H9 (cell line): Measurements from ENCODE around the gene KIZ. TPM values are rescaled to one million over a fixed set of nuclear protein-coding genes. Genes with fewer than 3 reads are reported as not detected.

Experiments used
- DNase-seq: peaks from one replicate; pipeline ENCODE4 v3.0.0-alpha.2; 2017
- H2AFZ ChIP-seq: one replicate; pipeline ENCODE4 v1.6.1; 2013; ENCODE audit warnings: mild to moderate bottlenecking, low read length, control low read depth, moderate library complexity
- H2AK5ac ChIP-seq: 2 replicates; pipeline ENCODE4 v1.6.1; 2013; ENCODE audit warnings: low read length, control low read depth, mixed read lengths; ENCODE audit not compliant: insufficient read length
- H2BK120ac ChIP-seq: one replicate; pipeline ENCODE4 v1.6.1; 2013; ENCODE audit warnings: low read depth, mild to moderate bottlenecking, low read length, control low read depth, inconsistent platforms; ENCODE audit not compliant: poor library complexity, severe bottlenecking
- H2BK12ac ChIP-seq: 2 replicates; pipeline ENCODE4 v1.6.1; 2013; ENCODE audit warnings: low read length, control low read depth, mixed read lengths, low read depth; ENCODE audit not compliant: insufficient read length
- H2BK15ac ChIP-seq: 2 replicates; pipeline ENCODE4 v1.6.1; 2013; ENCODE audit warnings: low read depth, low read length, control low read depth
- H2BK20ac ChIP-seq: one replicate; pipeline ENCODE4 v1.6.1; 2013; ENCODE audit warnings: low read depth, mild to moderate bottlenecking, low read length, control low read depth, inconsistent platforms; ENCODE audit not compliant: poor library complexity, severe bottlenecking
- H2BK5ac ChIP-seq: 2 replicates; pipeline ENCODE4 v1.6.1; 2013; ENCODE audit warnings: low read length, control low read depth, mixed read lengths; ENCODE audit not compliant: insufficient read length
- H3K14ac ChIP-seq: 2 replicates; pipeline ENCODE4 v1.6.1; 2013; ENCODE audit warnings: low read length, control low read depth; ENCODE audit not compliant: insufficient read depth
- H3K18ac ChIP-seq: 2 replicates; pipeline ENCODE4 v1.6.1; 2013; ENCODE audit warnings: low read depth, mild to moderate bottlenecking, mixed read lengths, low read length, control low read depth; ENCODE audit not compliant: insufficient read length
- H3K23ac ChIP-seq: 2 replicates; pipeline ENCODE4 v1.6.1; 2013; ENCODE audit warnings: low read length, control low read depth, mixed read lengths, low read depth; ENCODE audit not compliant: insufficient read length
- H3K23me2 ChIP-seq: 2 replicates; pipeline ENCODE4 v1.6.1; 2013; ENCODE audit warnings: low read depth, mild to moderate bottlenecking, mixed read lengths, low read length, control low read depth; ENCODE audit not compliant: insufficient read length, poor library complexity, severe bottlenecking
- H3K27ac ChIP-seq: 2 replicates; pipeline ENCODE4 v1.5.1; 2013; ENCODE audit warnings: low read length, control low read depth, mixed read lengths, low read depth; ENCODE audit not compliant: insufficient read length
- H3K27me3 ChIP-seq: 2 replicates; pipeline ENCODE4 v1.6.1; 2013; ENCODE audit warnings: low read length, control low read depth, inconsistent platforms; ENCODE audit not compliant: insufficient read depth
- H3K4ac ChIP-seq: 2 replicates; pipeline ENCODE4 v1.6.1; 2013; ENCODE audit warnings: low read depth, mild to moderate bottlenecking, control low read depth, inconsistent platforms, low read length, moderate library complexity
- H3K4me1 ChIP-seq: 2 replicates; pipeline ENCODE4 v1.6.1; 2013; ENCODE audit warnings: low read length, control low read depth, inconsistent platforms; ENCODE audit not compliant: insufficient read depth
- H3K4me2 ChIP-seq: 2 replicates; pipeline ENCODE4 v1.6.1; 2013; ENCODE audit warnings: low read length, control low read depth, mixed read lengths; ENCODE audit not compliant: insufficient read length, insufficient read depth
- H3K56ac ChIP-seq: 2 replicates; pipeline ENCODE4 v1.6.1; 2013; ENCODE audit warnings: low read depth, mild to moderate bottlenecking, mixed read lengths, low read length, control low read depth; ENCODE audit not compliant: insufficient read length
- H3K79me1 ChIP-seq: 2 replicates; pipeline ENCODE4 v1.6.1; 2013; ENCODE audit warnings: low read depth, mild to moderate bottlenecking, moderate library complexity, low read length, control low read depth, inconsistent platforms; ENCODE audit not compliant: insufficient read depth, poor library complexity, severe bottlenecking
- H3K79me2 ChIP-seq: 2 replicates; pipeline ENCODE4 v1.6.1; 2013; ENCODE audit warnings: low read length, control low read depth, inconsistent platforms; ENCODE audit not compliant: insufficient read depth
- H3K9ac ChIP-seq: 2 replicates; pipeline ENCODE4 v1.6.1; 2013; ENCODE audit warnings: low read length, control low read depth, mixed read lengths; ENCODE audit not compliant: insufficient read length; ENCODE audit errors: extremely low read depth
- H3K9me3 ChIP-seq: one replicate; pipeline ENCODE4 v1.6.1; 2013; ENCODE audit warnings: low read depth, low read length, inconsistent platforms; ENCODE audit not compliant: control insufficient read depth
- H3T11ph ChIP-seq: one replicate; pipeline ENCODE4 v1.6.1; 2013; ENCODE audit warnings: mild to moderate bottlenecking, low read length, control low read depth, inconsistent platforms
- H4K20me1 ChIP-seq: one replicate; pipeline ENCODE4 v1.6.1; 2013; ENCODE audit not compliant: control insufficient read depth, insufficient read length, insufficient read depth
- H4K5ac ChIP-seq: 2 replicates; pipeline ENCODE4 v1.6.1; 2013; ENCODE audit warnings: low read depth, mild to moderate bottlenecking, mixed read lengths, low read length, control low read depth; ENCODE audit not compliant: insufficient read length
- H4K8ac ChIP-seq: replicated peaks from 2 replicates; pipeline ENCODE4 v1.6.1; 2013; ENCODE audit warnings: low read length, control low read depth, mixed read lengths, low read depth; ENCODE audit not compliant: insufficient read length
- H4K91ac ChIP-seq: 2 replicates; pipeline ENCODE4 v1.6.1; 2013; ENCODE audit warnings: low read depth, mild to moderate bottlenecking, moderate library complexity, mixed read lengths, low read length, control low read depth; ENCODE audit not compliant: insufficient read length
- H3K27ac Mint-ChIP-seq, 3 experiments: 2 replicates in 2 of 3; 3 replicates in 1 of 3; pipeline ENCODE4 v1.8.0; 2020 to 2021; ENCODE audit warnings: mixed read lengths in 3 of 3, mild to moderate bottlenecking in 1 of 3, moderate library complexity in 1 of 3
- H3K27me3 Mint-ChIP-seq: 2 replicates; pipeline ENCODE4 v1.8.0; 2021; ENCODE audit warnings: low read depth, mild to moderate bottlenecking, moderate library complexity, mixed read lengths
- H3K36me3 Mint-ChIP-seq, 3 experiments: 2 replicates in 2 of 3; 3 replicates in 1 of 3; pipeline ENCODE4 v1.8.0; 2020 to 2021; ENCODE audit warnings: low read depth in 3 of 3, mixed read lengths in 3 of 3; ENCODE audit not compliant: insufficient read depth in 1 of 3
- H3K4me1 Mint-ChIP-seq, 2 experiments: 2 replicates each; pipeline ENCODE4 v1.8.0; 2020; ENCODE audit warnings: mixed read lengths in 2 of 2
- H3K4me3 Mint-ChIP-seq, 2 experiments: 2 replicates in 1 of 2; 3 replicates in 1 of 2; pipeline ENCODE4 v1.8.0; 2020 to 2021; ENCODE audit warnings: mild to moderate bottlenecking in 2 of 2, mixed read lengths in 2 of 2, moderate library complexity in 1 of 2
- H3K9me3 Mint-ChIP-seq, 2 experiments: 2 replicates in 1 of 2; 3 replicates in 1 of 2; pipeline ENCODE4 v1.8.0; 2020; ENCODE audit warnings: mild to moderate bottlenecking in 2 of 2, mixed read lengths in 2 of 2, moderate library complexity in 1 of 2
- WGBS: extraction: QIAGEN DNeasy Blood & Tissue Kit; methylation state at CpG from one replicate; pipeline ENCODE4 v1.1.7; 2013; ENCODE audit warnings: missing lambda C conversion rate, low lambda C conversion rate, mixed read lengths; ENCODE audit not compliant: insufficient read length; ENCODE audit errors: extremely low coverage; 5-methylcytosine and 5-hydroxymethylcytosine counted together
- total RNA-seq: library from RNA; stranded (reverse); gene quantifications from 2 replicates; pipeline ENCODE4 v1.2.1, GENCODE V29; 2021
- TF ChIP-seq, protein P1 (sequence below): fragments of 200-600 bp; sonication (generic); conservative IDR thresholded peaks from 3 replicates; pipeline ENCODE4 v1.8.0; 2021; ENCODE audit warnings: antibody characterized with exemption, mild to moderate bottlenecking

KIZ gene
- total RNA-seq, 1 experiment from 2014 or later: 29.3 TPM

DNA sequence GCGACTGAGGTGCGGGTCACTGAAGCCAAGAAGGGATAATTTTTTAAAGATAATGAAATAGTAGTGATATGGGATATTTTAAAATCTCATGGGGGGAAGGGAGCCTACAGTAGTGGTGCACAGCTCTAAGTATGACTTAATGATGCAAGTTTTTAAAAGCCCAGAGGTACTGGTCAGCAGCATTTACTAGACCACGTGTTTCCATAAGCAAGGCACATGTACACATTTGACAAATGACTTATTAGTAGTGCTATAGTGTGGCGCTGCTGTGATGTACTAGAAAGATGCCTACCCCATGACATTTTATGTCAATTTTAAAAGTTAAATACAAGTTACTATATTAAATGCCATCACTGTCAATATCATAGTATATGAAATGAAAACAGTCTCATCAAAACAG, 12.2 kb upstream of the KIZ start:
- Histone ChIP-seq H3K18ac (no peak overlapping the region), H3K9me3 (no peaks in the 10 kb centered on the region), H2BK20ac (no peak overlapping the region), H3K27ac (no peak overlapping the region), H4K5ac (no peak overlapping the region), H3K79me2 (no peaks in the 10 kb centered on the region), H2BK5ac (no peak overlapping the region), H2BK120ac (no peak overlapping the region), H4K91ac (no peak overlapping the region), H3T11ph (no peak overlapping the region), H2BK15ac (no peak overlapping the region), H3K14ac (no peak overlapping the region), H3K4ac (no peak overlapping the region), H3K23ac (no peak overlapping the region), H2AFZ (no peak overlapping the region), H2AK5ac (no peak overlapping the region), H3K79me1 (no peaks in the 10 kb centered on the region), H3K56ac (no peak overlapping the region), H4K8ac (no peak overlapping the region), H4K20me1 (no peaks in the 10 kb centered on the region), H3K27me3 (peaks cover 2% of the 10 kb centered on the region; the same call in 1 of the 2 replicates), H3K4me1 (no peaks in the 10 kb centered on the region), H3K9ac (no peak overlapping the region), H3K23me2 (no peaks in the 10 kb centered on the region), H2BK12ac (no peak overlapping the region), H3K4me2 (no peak overlapping the region)
- no peak overlapping the region for H3K4me3 Mint-ChIP-seq
- no peaks in the 10 kb centered on the region; a peak in 1 of 7 replicates for H3K36me3 Mint-ChIP-seq
- no peak for DNase-seq
- WGBS: no CpG with 5 or more reads among the region's 4 CpGs
- peaks cover 8 to 19% of the 10 kb centered on the region in 2 experiments for H3K4me1 Mint-ChIP-seq
- no peaks in the 10 kb centered on the region; a peak in 1 of 5 replicates for H3K9me3 Mint-ChIP-seq
- TF ChIP-seq, protein P1, sequence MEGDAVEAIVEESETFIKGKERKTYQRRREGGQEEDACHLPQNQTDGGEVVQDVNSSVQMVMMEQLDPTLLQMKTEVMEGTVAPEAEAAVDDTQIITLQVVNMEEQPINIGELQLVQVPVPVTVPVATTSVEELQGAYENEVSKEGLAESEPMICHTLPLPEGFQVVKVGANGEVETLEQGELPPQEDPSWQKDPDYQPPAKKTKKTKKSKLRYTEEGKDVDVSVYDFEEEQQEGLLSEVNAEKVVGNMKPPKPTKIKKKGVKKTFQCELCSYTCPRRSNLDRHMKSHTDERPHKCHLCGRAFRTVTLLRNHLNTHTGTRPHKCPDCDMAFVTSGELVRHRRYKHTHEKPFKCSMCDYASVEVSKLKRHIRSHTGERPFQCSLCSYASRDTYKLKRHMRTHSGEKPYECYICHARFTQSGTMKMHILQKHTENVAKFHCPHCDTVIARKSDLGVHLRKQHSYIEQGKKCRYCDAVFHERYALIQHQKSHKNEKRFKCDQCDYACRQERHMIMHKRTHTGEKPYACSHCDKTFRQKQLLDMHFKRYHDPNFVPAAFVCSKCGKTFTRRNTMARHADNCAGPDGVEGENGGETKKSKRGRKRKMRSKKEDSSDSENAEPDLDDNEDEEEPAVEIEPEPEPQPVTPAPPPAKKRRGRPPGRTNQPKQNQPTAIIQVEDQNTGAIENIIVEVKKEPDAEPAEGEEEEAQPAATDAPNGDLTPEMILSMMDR: no peak
- peaks cover 11% of the 10 kb centered on the region for H3K27me3 Mint-ChIP-seq
- no peak overlapping the region for H3K27ac Mint-ChIP-seq
